ENCODE measurements around the gene DYDC2. TPM values are rescaled to one million over a fixed set of nuclear protein-coding genes. Genes with fewer than 3 reads are reported as not detected.
"Not testable (repeated sequence)": the region's sequence is repeated elsewhere in the genome, so short reads cannot be mapped to it uniquely, and the experiment has no call there.

The DYDC2 gene
- total RNA-seq, 1 donor from 2014 or later: not detected

- peaks cover 9 to 21% (median 14%) of the 10 kb centered on the region in 3 donors for H3K27me3 ChIP-seq (ENCODE audit: control insufficient read depth in 3 of 3, insufficient read depth in 3 of 3, low read length in 3 of 3)
- H3K9ac ChIP-seq (ENCODE audit: low read depth in 1 of 3, low read length in 3 of 3); H3K4me1 ChIP-seq (ENCODE audit: control insufficient read depth in 3 of 3, insufficient read depth in 3 of 3, low read length in 3 of 3); H3K9me3 ChIP-seq (ENCODE audit: control insufficient read depth in 3 of 3, low read length in 3 of 3); H3K4me3 ChIP-seq (ENCODE audit: low read length in 3 of 3); H3K36me3 ChIP-seq (ENCODE audit: control insufficient read depth in 3 of 3, insufficient read depth in 3 of 3, low read length in 3 of 3); H3K27ac ChIP-seq (ENCODE audit: low read depth, low read length): not testable (repeated sequence)
Observed at GRCh38 chr10:80358925-80359324, 2.3 kb downstream of the DYDC2 start.

- Histone ChIP-seq H3K9me3 (ENCODE audit: control insufficient read depth in 3 of 3, low read length in 3 of 3) (no peaks in the 10 kb centered on the region), H3K9ac (ENCODE audit: low read depth in 1 of 3, low read length in 3 of 3) (no peak overlapping the region), H3K4me1 (ENCODE audit: control insufficient read depth in 3 of 3, insufficient read depth in 3 of 3, low read length in 3 of 3) (peaks cover 2 to 5% (median 3%) of the 10 kb centered on the region in 3 donors), H3K4me3 (ENCODE audit: low read length in 3 of 3) (no peak overlapping the region), H3K27me3 (ENCODE audit: control insufficient read depth in 3 of 3, insufficient read depth in 3 of 3, low read length in 3 of 3) (peaks cover 9 to 18% (median 14%) of the 10 kb centered on the region in 3 donors), H3K27ac (ENCODE audit: low read depth, low read length) (no peak overlapping the region), H3K36me3 (ENCODE audit: control insufficient read depth in 3 of 3, insufficient read depth in 3 of 3, low read length in 3 of 3) (no peaks in the 10 kb centered on the region)
Observed at GRCh38 chr10:80359644-80360043, 3.1 kb downstream of the DYDC2 start.

- Histone ChIP-seq H3K9me3 (ENCODE audit: control insufficient read depth in 3 of 3, low read length in 3 of 3) (peaks cover 2 to 8% (median 4%) of the 10 kb centered on the region in 3 donors), H3K9ac (ENCODE audit: low read depth in 1 of 3, low read length in 3 of 3) (no peak overlapping the region), H3K27me3 (ENCODE audit: control insufficient read depth in 3 of 3, insufficient read depth in 3 of 3, low read length in 3 of 3) (no peaks in the 10 kb centered on the region), H3K36me3 (ENCODE audit: control insufficient read depth in 3 of 3, insufficient read depth in 3 of 3, low read length in 3 of 3) (no peaks in the 10 kb centered on the region), H3K4me3 (ENCODE audit: low read length in 3 of 3) (no peak overlapping the region), H3K27ac (ENCODE audit: low read depth, low read length) (no peak overlapping the region), H3K4me1 (ENCODE audit: control insufficient read depth in 3 of 3, insufficient read depth in 3 of 3, low read length in 3 of 3) (no peaks in the 10 kb centered on the region)
Observed at GRCh38 chr10:80365510-80365909, 8.9 kb downstream of the DYDC2 start.

- Histone ChIP-seq H3K27me3 (ENCODE audit: control insufficient read depth in 3 of 3, insufficient read depth in 3 of 3, low read length in 3 of 3) (no peaks in the 10 kb centered on the region), H3K4me1 (ENCODE audit: control insufficient read depth in 3 of 3, insufficient read depth in 3 of 3, low read length in 3 of 3) (no peaks in the 10 kb centered on the region), H3K4me3 (ENCODE audit: low read length in 3 of 3) (no peak overlapping the region)
Observed at GRCh38 chr10:80371467-80371866, 14.9 kb downstream of the DYDC2 start.

GRCh38 chr10:80372675-80373074, 16.1 kb downstream of the DYDC2 start:
- Histone ChIP-seq H3K4me1 (ENCODE audit: control insufficient read depth in 3 of 3, insufficient read depth in 3 of 3, low read length in 3 of 3) (no peaks in the 10 kb centered on the region), H3K9ac (ENCODE audit: low read depth in 1 of 3, low read length in 3 of 3) (no peak overlapping the region), H3K9me3 (ENCODE audit: control insufficient read depth in 3 of 3, low read length in 3 of 3) (no peaks in the 10 kb centered on the region), H3K36me3 (ENCODE audit: control insufficient read depth in 3 of 3, insufficient read depth in 3 of 3, low read length in 3 of 3) (no peaks in the 10 kb centered on the region), H3K27ac (ENCODE audit: low read depth, low read length) (no peak overlapping the region), H3K27me3 (ENCODE audit: control insufficient read depth in 3 of 3, insufficient read depth in 3 of 3, low read length in 3 of 3) (no peaks in the 10 kb centered on the region), H3K4me3 (ENCODE audit: low read length in 3 of 3) (no peak overlapping the region)

More at GRCh38 chr10:80371467-80371866, 14.9 kb downstream of the DYDC2 start:
- no peak overlapping the region for H3K27ac ChIP-seq (ENCODE audit: low read depth, low read length)
- peaks cover 2 to 8% (median 4%) of the 10 kb centered on the region in 3 donors for H3K9me3 ChIP-seq (ENCODE audit: control insufficient read depth in 3 of 3, low read length in 3 of 3)
- H3K36me3 ChIP-seq (ENCODE audit: control insufficient read depth in 3 of 3, insufficient read depth in 3 of 3, low read length in 3 of 3): no peaks in the 10 kb centered on the region
- no peak overlapping the region for H3K9ac ChIP-seq (ENCODE audit: low read depth in 1 of 3, low read length in 3 of 3)

- no peaks in the 10 kb centered on the region for H3K9me3 ChIP-seq (ENCODE audit: control insufficient read depth in 3 of 3, low read length in 3 of 3)
- no peaks in the 10 kb centered on the region for H3K27me3 ChIP-seq (ENCODE audit: control insufficient read depth in 3 of 3, insufficient read depth in 3 of 3, low read length in 3 of 3)
- H3K4me3 ChIP-seq (ENCODE audit: low read length in 3 of 3): no peak overlapping the region
- H3K36me3 ChIP-seq (ENCODE audit: control insufficient read depth in 3 of 3, insufficient read depth in 3 of 3, low read length in 3 of 3): no peaks in the 10 kb centered on the region
- H3K9ac ChIP-seq (ENCODE audit: low read depth in 1 of 3, low read length in 3 of 3): no peak overlapping the region
- H3K4me1 ChIP-seq (ENCODE audit: control insufficient read depth in 3 of 3, insufficient read depth in 3 of 3, low read length in 3 of 3): no peaks in the 10 kb centered on the region
- no peak overlapping the region for H3K27ac ChIP-seq (ENCODE audit: low read depth, low read length)
Observed at GRCh38 chr10:80373502-80373901, 16.9 kb downstream of the DYDC2 start.

GRCh38 chr10:80379701-80380100, 23.1 kb downstream of the DYDC2 start:
- H3K4me1 ChIP-seq (ENCODE audit: control insufficient read depth in 3 of 3, insufficient read depth in 3 of 3, low read length in 3 of 3): peaks cover 0 to 2% (median 2%) of the 10 kb centered on the region in 3 donors
- no peaks in the 10 kb centered on the region for H3K36me3 ChIP-seq (ENCODE audit: control insufficient read depth in 3 of 3, insufficient read depth in 3 of 3, low read length in 3 of 3)
- H3K4me3 ChIP-seq (ENCODE audit: low read length in 3 of 3): no peak overlapping the region
- H3K27me3 ChIP-seq (ENCODE audit: control insufficient read depth in 3 of 3, insufficient read depth in 3 of 3, low read length in 3 of 3): no peaks in the 10 kb centered on the region
- H3K9ac ChIP-seq (ENCODE audit: low read depth in 1 of 3, low read length in 3 of 3): no peak overlapping the region
- no peak overlapping the region for H3K27ac ChIP-seq (ENCODE audit: low read depth, low read length)
- no peaks in the 10 kb centered on the region for H3K9me3 ChIP-seq (ENCODE audit: control insufficient read depth in 3 of 3, low read length in 3 of 3)

GRCh38 chr10:80380185-80380584, 23.6 kb downstream of the DYDC2 start:
- H3K9ac ChIP-seq (ENCODE audit: low read depth in 1 of 3, low read length in 3 of 3): no peak overlapping the region
- H3K4me3 ChIP-seq (ENCODE audit: low read length in 3 of 3): no peak overlapping the region
- H3K27me3 ChIP-seq (ENCODE audit: control insufficient read depth in 3 of 3, insufficient read depth in 3 of 3, low read length in 3 of 3): no peaks in the 10 kb centered on the region
- no peaks in the 10 kb centered on the region for H3K9me3 ChIP-seq (ENCODE audit: control insufficient read depth in 3 of 3, low read length in 3 of 3)
- H3K36me3 ChIP-seq (ENCODE audit: control insufficient read depth in 3 of 3, insufficient read depth in 3 of 3, low read length in 3 of 3): no peaks in the 10 kb centered on the region
- H3K27ac ChIP-seq (ENCODE audit: low read depth, low read length): no peak overlapping the region
- peaks cover 0 to 2% (median 2%) of the 10 kb centered on the region in 3 donors for H3K4me1 ChIP-seq (ENCODE audit: control insufficient read depth in 3 of 3, insufficient read depth in 3 of 3, low read length in 3 of 3)

GRCh38 chr10:80382989-80383388, 26.4 kb downstream of the DYDC2 start:
- H3K27me3 ChIP-seq (ENCODE audit: control insufficient read depth in 3 of 3, insufficient read depth in 3 of 3, low read length in 3 of 3): no peaks in the 10 kb centered on the region
- no peaks in the 10 kb centered on the region for H3K36me3 ChIP-seq (ENCODE audit: control insufficient read depth in 3 of 3, insufficient read depth in 3 of 3, low read length in 3 of 3)
- no peaks in the 10 kb centered on the region for H3K9me3 ChIP-seq (ENCODE audit: control insufficient read depth in 3 of 3, low read length in 3 of 3)
- no peak overlapping the region for H3K27ac ChIP-seq (ENCODE audit: low read depth, low read length)
- H3K4me3 ChIP-seq (ENCODE audit: low read length in 3 of 3): peak overlapping the region in 1 of 3 donors; percentile 41
- no peak overlapping the region for H3K9ac ChIP-seq (ENCODE audit: low read depth in 1 of 3, low read length in 3 of 3)
- peaks cover 0 to 2% (median 2%) of the 10 kb centered on the region in 3 donors for H3K4me1 ChIP-seq (ENCODE audit: control insufficient read depth in 3 of 3, insufficient read depth in 3 of 3, low read length in 3 of 3)

- Histone ChIP-seq H3K27me3 (ENCODE audit: control insufficient read depth in 3 of 3, insufficient read depth in 3 of 3, low read length in 3 of 3) (no peaks in the 10 kb centered on the region), H3K27ac (ENCODE audit: low read depth, low read length) (no peak overlapping the region), H3K4me1 (ENCODE audit: control insufficient read depth in 3 of 3, insufficient read depth in 3 of 3, low read length in 3 of 3) (peaks cover 5 to 6% (median 6%) of the 10 kb centered on the region in 3 donors)
Observed at GRCh38 chr10:80390740-80391139, 34.2 kb downstream of the DYDC2 start.

More at GRCh38 chr10:80390740-80391139, 34.2 kb downstream of the DYDC2 start:
- Histone ChIP-seq H3K9me3 (ENCODE audit: control insufficient read depth in 3 of 3, low read length in 3 of 3) (no peaks in the 10 kb centered on the region), H3K36me3 (ENCODE audit: control insufficient read depth in 3 of 3, insufficient read depth in 3 of 3, low read length in 3 of 3) (no peaks in the 10 kb centered on the region), H3K9ac (ENCODE audit: low read depth in 1 of 3, low read length in 3 of 3) (no peak overlapping the region), H3K4me3 (ENCODE audit: low read length in 3 of 3) (no peak overlapping the region)
